Calu3 (cell line): Measurements from ENCODE around the gene PWWP2A. TPM values are rescaled to one million over a fixed set of nuclear protein-coding genes. Genes with fewer than 3 reads are reported as not detected.

Experiments used
- BruUV-seq: library from RNA; stranded (reverse); fragments of 400-500 nt; replicated peaks from 2 replicates; lab custom pipeline; 2021; lab: Mats Ljungman, UMichigan
- CTCF ChIA-PET: fragments of 300-600 bp; sonication (Branson Sonifier 250); formaldehyde crosslinking; loops from one replicate; lab custom pipeline; 2022; ENCODE audit warnings: antibody characterized with exemption; lab: Charles Lee
- DNase-seq: peaks from one replicate; pipeline ENCODE4 v3.0.0; 2022
- H3K27ac Mint-ChIP-seq: one replicate; pipeline ENCODE4 v1.8.0; 2022; ENCODE audit warnings: mixed read lengths; ENCODE audit not compliant: unreplicated experiment
- H3K27me3 Mint-ChIP-seq: one replicate; pipeline ENCODE4 v1.8.0; 2022; ENCODE audit warnings: mixed read lengths; ENCODE audit not compliant: unreplicated experiment
- H3K36me3 Mint-ChIP-seq: one replicate; pipeline ENCODE4 v1.8.0; 2022; ENCODE audit warnings: mild to moderate bottlenecking, moderate library complexity, mixed read lengths; ENCODE audit not compliant: insufficient read depth, unreplicated experiment
- H3K4me1 Mint-ChIP-seq: one replicate; pipeline ENCODE4 v1.8.0; 2022; ENCODE audit warnings: mild to moderate bottlenecking, low read depth, mixed read lengths; ENCODE audit not compliant: unreplicated experiment
- H3K4me3 Mint-ChIP-seq: one replicate; pipeline ENCODE4 v1.8.0; 2022; ENCODE audit warnings: mild to moderate bottlenecking, low read depth, moderate library complexity, mixed read lengths; ENCODE audit not compliant: unreplicated experiment
- H3K9me3 Mint-ChIP-seq: one replicate; pipeline ENCODE4 v1.8.0; 2022; ENCODE audit warnings: low read depth, mixed read lengths; ENCODE audit not compliant: unreplicated experiment
- intact Hi-C: fragments of 100-400 bp; cut with micrococcal nuclease; formaldehyde crosslinking; loops from one replicate; pipeline ENCODE4 v1.10.0; 2022; ENCODE audit not compliant: unreplicated experiment
- total RNA-seq: library from RNA; stranded (reverse); gene quantifications from 2 replicates; pipeline ENCODE4 v1.2.3, GENCODE V29; 2022
- TF ChIP-seq, protein P1 (sequence below): fragments of 200-600 bp; IDR thresholded peaks from one replicate; pipeline ENCODE4 v1.8.0; 2022; ENCODE audit warnings: antibody characterized with exemption; ENCODE audit not compliant: unreplicated experiment

Gene PWWP2A
- total RNA-seq, 1 experiment from 2014 or later: 36.4 TPM

- TF ChIP-seq, protein P1, sequence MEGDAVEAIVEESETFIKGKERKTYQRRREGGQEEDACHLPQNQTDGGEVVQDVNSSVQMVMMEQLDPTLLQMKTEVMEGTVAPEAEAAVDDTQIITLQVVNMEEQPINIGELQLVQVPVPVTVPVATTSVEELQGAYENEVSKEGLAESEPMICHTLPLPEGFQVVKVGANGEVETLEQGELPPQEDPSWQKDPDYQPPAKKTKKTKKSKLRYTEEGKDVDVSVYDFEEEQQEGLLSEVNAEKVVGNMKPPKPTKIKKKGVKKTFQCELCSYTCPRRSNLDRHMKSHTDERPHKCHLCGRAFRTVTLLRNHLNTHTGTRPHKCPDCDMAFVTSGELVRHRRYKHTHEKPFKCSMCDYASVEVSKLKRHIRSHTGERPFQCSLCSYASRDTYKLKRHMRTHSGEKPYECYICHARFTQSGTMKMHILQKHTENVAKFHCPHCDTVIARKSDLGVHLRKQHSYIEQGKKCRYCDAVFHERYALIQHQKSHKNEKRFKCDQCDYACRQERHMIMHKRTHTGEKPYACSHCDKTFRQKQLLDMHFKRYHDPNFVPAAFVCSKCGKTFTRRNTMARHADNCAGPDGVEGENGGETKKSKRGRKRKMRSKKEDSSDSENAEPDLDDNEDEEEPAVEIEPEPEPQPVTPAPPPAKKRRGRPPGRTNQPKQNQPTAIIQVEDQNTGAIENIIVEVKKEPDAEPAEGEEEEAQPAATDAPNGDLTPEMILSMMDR: no peak
- H3K4me1 Mint-ChIP-seq: peaks cover 16% of the 10 kb centered on the region
- intact Hi-C loops: no loop called here
- DNase-seq: no peak
- no peak overlapping the region for H3K27ac Mint-ChIP-seq
- CTCF ChIA-PET: no interaction called here
- BruUV-seq: no TSS peak
- H3K27me3 Mint-ChIP-seq: no peaks in the 10 kb centered on the region
- H3K36me3 Mint-ChIP-seq: peaks cover 30% of the 10 kb centered on the region
- H3K4me3 Mint-ChIP-seq: no peak overlapping the region
- no peaks in the 10 kb centered on the region for H3K9me3 Mint-ChIP-seq
These were observed 57.5 kb downstream of the PWWP2A start for GRCh38 chr5:160061770-160062169.

GRCh38 chr5:160060001-160060400 is 59.2 kb downstream of the PWWP2A start:
- H3K36me3 Mint-ChIP-seq: peaks cover 22% of the 10 kb centered on the region
- no peaks in the 10 kb centered on the region for H3K27me3 Mint-ChIP-seq
- TF ChIP-seq, protein P1: no peak
- no peaks in the 10 kb centered on the region for H3K9me3 Mint-ChIP-seq
- no peak overlapping the region for H3K27ac Mint-ChIP-seq
- intact Hi-C loops: no loop called here
- no TSS peak for BruUV-seq
- CTCF ChIA-PET: no interaction called here
- no peak overlapping the region for H3K4me3 Mint-ChIP-seq
- no peak for DNase-seq
- peaks cover 9% of the 10 kb centered on the region for H3K4me1 Mint-ChIP-seq

DNA sequence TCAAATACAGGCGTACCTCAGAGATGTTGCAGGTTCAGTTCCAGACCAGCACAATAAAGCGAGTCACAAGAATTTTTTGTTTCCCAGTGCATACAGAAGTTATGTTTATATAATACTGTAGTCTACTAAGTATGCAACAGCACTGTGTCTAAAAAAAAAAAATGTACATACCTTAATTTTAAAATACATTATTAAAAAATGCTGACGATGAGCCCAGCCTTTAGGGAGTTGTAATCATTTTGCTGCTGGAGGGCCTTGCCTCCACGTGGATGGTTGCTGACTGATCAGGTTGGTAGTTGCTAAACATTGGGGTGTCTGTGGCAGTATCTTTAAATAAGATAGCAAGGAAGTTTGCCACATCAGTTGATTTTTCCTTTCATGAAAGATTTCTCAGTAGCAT is 62.0 kb downstream of the PWWP2A start:
- peaks cover 30% of the 10 kb centered on the region for H3K36me3 Mint-ChIP-seq
- no peaks in the 10 kb centered on the region for H3K27me3 Mint-ChIP-seq
- no peak overlapping the region for H3K4me3 Mint-ChIP-seq
- H3K27ac Mint-ChIP-seq: no peak overlapping the region
- no peaks in the 10 kb centered on the region for H3K4me1 Mint-ChIP-seq
- no TSS peak for BruUV-seq
- intact Hi-C loops: no loop called here
- H3K9me3 Mint-ChIP-seq: no peaks in the 10 kb centered on the region
- CTCF ChIA-PET: no interaction called here
- DNase-seq: no peak
- TF ChIP-seq, protein P1: no peak

GRCh38 chr5:160054831-160055230 is 64.4 kb downstream of the PWWP2A start:
- no peak for DNase-seq
- TF ChIP-seq, protein P1: no peak
- Mint-ChIP-seq H3K27ac (no peak overlapping the region), H3K9me3 (no peaks in the 10 kb centered on the region), H3K4me1 (no peaks in the 10 kb centered on the region), H3K4me3 (no peak overlapping the region), H3K36me3 (peaks cover 45% of the 10 kb centered on the region), H3K27me3 (no peaks in the 10 kb centered on the region)
- CTCF ChIA-PET: interaction anchor here (0.5 to 1.3 kb wide), 3 partner anchors 16 to 323 kb away, joined by 4 to 8 read pairs (median 4); no protein-coding TSS in a partner anchor
- intact Hi-C loops: no loop called here
- BruUV-seq: no TSS peak
